OCI-LY7 (cell line): ENCODE results near the gene CLSTN2. TPM values are rescaled to one million over a fixed set of nuclear protein-coding genes. Genes with fewer than 3 reads are reported as not detected.

Experiments
- BruUV-seq: library from RNA; stranded (reverse); fragments of 400-500 nt; replicated peaks from 2 replicates; lab custom pipeline; 2021; lab: Mats Ljungman, UMichigan
- CTCF ChIA-PET: fragments of 300-600 bp; sonication (Branson Sonifier 250); formaldehyde crosslinking; loops from one replicate; lab custom pipeline; 2022; ENCODE audit warnings: antibody characterized with exemption; ENCODE audit not compliant: unreplicated experiment; lab: Charles Lee
- POLR2A ChIA-PET: fragments of 300-600 bp; sonication (Branson Sonifier 250); formaldehyde crosslinking; loops from one replicate; lab custom pipeline; 2022; ENCODE audit warnings: antibody characterized with exemption; lab: Charles Lee
- DNase-seq: peaks from one replicate; pipeline ENCODE4 v3.0.0-alpha.2; 2015; ENCODE audit warnings: low spot score
- H2AFZ ChIP-seq: fragments of 200-600 bp; sonication (generic), shearing (Covaris generic); 2 replicates; pipeline ENCODE4 v1.6.1; 2014; ENCODE audit warnings: mild to moderate bottlenecking, antibody characterized with exemption, low read length, moderate library complexity
- H3K27ac ChIP-seq: fragments of 200-600 bp; sonication (generic); 2 replicates; pipeline ENCODE4 v1.5.1; 2014; ENCODE audit warnings: mixed run types, low read depth, mild to moderate bottlenecking, moderate library complexity, low read length, inconsistent platforms; ENCODE audit not compliant: poor library complexity, severe bottlenecking
- H3K36me3 ChIP-seq: fragments of 200-600 bp; sonication (generic); 2 replicates; pipeline ENCODE4 v1.6.1; 2014; ENCODE audit warnings: mild to moderate bottlenecking, antibody characterized with exemption, low read length, moderate library complexity, mixed read lengths; ENCODE audit not compliant: insufficient read depth
- H3K4me1 ChIP-seq: fragments of 200-600 bp; sonication (generic); 2 replicates; pipeline ENCODE4 v1.5.1; 2014; ENCODE audit warnings: mild to moderate bottlenecking, low read length; ENCODE audit not compliant: insufficient read depth, poor library complexity, severe bottlenecking
- H3K4me2 ChIP-seq: fragments of 200-600 bp; sonication (generic); 2 replicates; pipeline ENCODE4 v1.6.1; 2014; ENCODE audit warnings: mild to moderate bottlenecking, low read length
- H3K4me3 ChIP-seq: fragments of 200-600 bp; sonication (generic); 2 replicates; pipeline ENCODE4 v1.5.1; 2014; ENCODE audit warnings: mild to moderate bottlenecking, low read depth, low read length; ENCODE audit not compliant: poor library complexity, severe bottlenecking
- H3K79me2 ChIP-seq: fragments of 200-600 bp; sonication (generic); 2 replicates; pipeline ENCODE4 v1.6.1; 2016; ENCODE audit warnings: low read depth, mild to moderate bottlenecking, low read length, moderate library complexity, mixed read lengths; ENCODE audit not compliant: insufficient read depth
- H3K9me2 ChIP-seq: fragments of 200-600 bp; sonication (generic); 2 replicates; pipeline ENCODE4 v1.6.1; 2016; ENCODE audit warnings: mild to moderate bottlenecking, low read length, mixed read lengths; ENCODE audit not compliant: insufficient read depth
- H3K9me3 ChIP-seq: fragments of 200-600 bp; sonication (generic); 2 replicates; pipeline ENCODE4 v1.6.1; 2014; ENCODE audit warnings: mild to moderate bottlenecking, mixed run types, low read length, mixed read lengths
- H4K20me1 ChIP-seq: fragments of 200-600 bp; sonication (generic); 2 replicates; pipeline ENCODE4 v1.6.1; 2014; ENCODE audit warnings: mild to moderate bottlenecking, antibody characterized with exemption, low read length, moderate library complexity, mixed read lengths; ENCODE audit not compliant: insufficient read depth
- CTCF ChIP-seq: fragments of 200-600 bp; sonication (generic); conservative IDR thresholded peaks from 2 replicates; pipeline ENCODE4 v1.5.1; 2014; ENCODE audit warnings: mild to moderate bottlenecking, antibody characterized with exemption, low read length, moderate library complexity, mixed read lengths
- EZH2phosphoT487 ChIP-seq: fragments of 200-600 bp; sonication (generic); IDR thresholded peaks from 2 replicates; pipeline ENCODE4 v1.6.1; 2018; ENCODE audit warnings: low read depth, borderline replicate concordance, mild to moderate bottlenecking, mixed run types, antibody characterized with exemption, low read length, moderate library complexity, mixed read lengths
- intact Hi-C: fragments of 100-400 bp; cut with micrococcal nuclease; formaldehyde crosslinking; loops from one replicate; pipeline ENCODE4 v1.10.0; 2022; ENCODE audit not compliant: unreplicated experiment
- total RNA-seq, 2 experiments: library from RNA; depleted of rRNA in 1 of 2; stranded (reverse); fragments of >200 nt in 1 of 2; shearing (Covaris generic) in 1 of 2; gene quantifications; 2 replicates each; pipeline ENCODE4 v1.2.3, GENCODE V29; 2014 to 2022

Gene CLSTN2
- total RNA-seq, 2 experiments from 2014 or later = not detected

DNA sequence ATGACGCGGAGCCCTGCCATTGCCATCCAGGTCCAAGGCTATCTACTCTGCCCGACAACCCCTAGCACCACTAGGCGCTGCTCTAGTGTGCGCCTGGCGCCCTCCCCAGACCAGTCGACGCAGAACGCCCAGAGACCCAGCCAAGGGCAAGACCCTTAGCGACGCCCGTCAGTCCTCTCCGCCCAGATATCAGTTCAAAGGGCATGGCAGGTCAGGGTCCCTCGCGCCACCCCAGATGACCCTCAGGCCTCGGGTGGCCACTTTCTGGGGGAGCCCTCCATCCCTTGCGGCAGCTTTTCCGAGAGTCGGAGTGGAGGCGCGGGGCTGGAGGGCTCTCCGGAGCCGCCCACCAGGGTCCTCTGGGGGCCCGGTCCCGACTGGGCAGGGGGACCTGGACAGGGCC, 371 bp upstream of the CLSTN2 start:
- no peak overlapping the region for H2AFZ ChIP-seq
- no peak overlapping the region for H3K27ac ChIP-seq
- POLR2A ChIA-PET = no interaction called here
- BruUV-seq = no TSS peak
- no peaks in the 10 kb centered on the region for H3K79me2 ChIP-seq
- H3K9me2 ChIP-seq = no peaks in the 10 kb centered on the region
- no peak for DNase-seq
- no peaks in the 10 kb centered on the region for H4K20me1 ChIP-seq
- H3K4me2 ChIP-seq = no peak overlapping the region
- H3K36me3 ChIP-seq = no peaks in the 10 kb centered on the region
- TF ChIP-seq CTCF (no peak), EZH2phosphoT487 (no peak)
- CTCF ChIA-PET = no interaction called here
- intact Hi-C loops = loop anchor here (10.0 kb wide), 1 partner anchor 930 kb away; no protein-coding TSS in a partner anchor
- H3K4me3 ChIP-seq = no peak overlapping the region
- H3K4me1 ChIP-seq = no peaks in the 10 kb centered on the region
- H3K9me3 ChIP-seq = no peaks in the 10 kb centered on the region

GRCh38 chr3:139935866-139936817, 1.2 kb downstream of the CLSTN2 start:
- intact Hi-C loops = loop anchor here (10.0 kb wide), 1 partner anchor 929 kb away; no protein-coding TSS in a partner anchor

More at GRCh38 chr3:139935866-139936817, 1.2 kb downstream of the CLSTN2 start:
- Histone ChIP-seq H3K4me1 (no peaks in the 10 kb centered on the region), H3K36me3 (no peaks in the 10 kb centered on the region), H3K27ac (no peak overlapping the region), H3K79me2 (no peaks in the 10 kb centered on the region), H4K20me1 (no peaks in the 10 kb centered on the region), H3K4me2 (no peak overlapping the region), H3K9me3 (no peaks in the 10 kb centered on the region), H3K9me2 (no peaks in the 10 kb centered on the region), H3K4me3 (no peak overlapping the region), H2AFZ (no peak overlapping the region)
- ChIA-PET CTCF (no interaction called here), POLR2A (interaction anchor here (0.6 to 0.7 kb wide), 2 partner anchors 33 to 1256 kb away, joined by 3 to 5 read pairs; no protein-coding TSS in a partner anchor)
- no TSS peak for BruUV-seq
- no peak for DNase-seq
- TF ChIP-seq CTCF = no peak
- TF ChIP-seq EZH2phosphoT487 = no peak
